ENCODE data around the gene HKDC1.

DNA sequence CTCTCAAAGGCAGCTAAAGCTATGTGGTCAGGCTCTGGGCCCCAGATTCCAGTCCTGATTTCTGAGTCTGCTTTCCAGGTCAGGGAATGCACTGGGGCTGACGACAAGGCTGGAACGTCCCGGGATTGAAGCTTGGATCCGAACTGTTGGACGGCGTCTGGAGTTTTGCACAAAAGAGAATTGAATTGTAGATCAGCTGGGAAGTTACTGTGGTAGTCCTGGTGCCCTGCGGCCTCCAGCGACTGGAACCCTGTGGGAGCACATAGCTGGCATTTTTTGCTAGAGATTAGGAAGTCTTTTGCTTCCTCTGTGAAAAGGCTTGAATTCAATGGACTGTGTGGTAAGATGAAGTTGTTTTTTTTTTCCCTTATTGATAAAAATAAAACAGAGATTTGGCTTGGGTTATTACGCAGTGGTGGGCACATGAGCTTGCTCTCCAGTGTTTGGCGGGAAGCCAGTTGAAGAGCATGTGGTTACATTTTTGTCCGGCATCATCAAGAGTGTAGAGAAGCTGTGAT lies 58.4 kb downstream of the HKDC1 start, which contains the start of gene HK1:
- TF ChIP-seq, protein P1, sequence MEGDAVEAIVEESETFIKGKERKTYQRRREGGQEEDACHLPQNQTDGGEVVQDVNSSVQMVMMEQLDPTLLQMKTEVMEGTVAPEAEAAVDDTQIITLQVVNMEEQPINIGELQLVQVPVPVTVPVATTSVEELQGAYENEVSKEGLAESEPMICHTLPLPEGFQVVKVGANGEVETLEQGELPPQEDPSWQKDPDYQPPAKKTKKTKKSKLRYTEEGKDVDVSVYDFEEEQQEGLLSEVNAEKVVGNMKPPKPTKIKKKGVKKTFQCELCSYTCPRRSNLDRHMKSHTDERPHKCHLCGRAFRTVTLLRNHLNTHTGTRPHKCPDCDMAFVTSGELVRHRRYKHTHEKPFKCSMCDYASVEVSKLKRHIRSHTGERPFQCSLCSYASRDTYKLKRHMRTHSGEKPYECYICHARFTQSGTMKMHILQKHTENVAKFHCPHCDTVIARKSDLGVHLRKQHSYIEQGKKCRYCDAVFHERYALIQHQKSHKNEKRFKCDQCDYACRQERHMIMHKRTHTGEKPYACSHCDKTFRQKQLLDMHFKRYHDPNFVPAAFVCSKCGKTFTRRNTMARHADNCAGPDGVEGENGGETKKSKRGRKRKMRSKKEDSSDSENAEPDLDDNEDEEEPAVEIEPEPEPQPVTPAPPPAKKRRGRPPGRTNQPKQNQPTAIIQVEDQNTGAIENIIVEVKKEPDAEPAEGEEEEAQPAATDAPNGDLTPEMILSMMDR (IDR thresholded peaks at IDR 0.05) = no peak
- TF ChIP-seq EZH2 (IDR thresholded peaks at IDR 0.05; ENCODE audit: borderline replicate concordance, insufficient read depth, low read depth, low read length, poor library complexity, severe bottlenecking) = no peak
